OCI-LY1 (cell line): ENCODE data around the gene ZNF514.
A peak's percentile ranks its signal among the peaks of the same experiment; 100 is the strongest.

Experiments
- H2AFZ ChIP-seq: fragments of 200-600 bp; sonication (generic), shearing (Covaris generic); 2 replicates; pipeline ENCODE4 v1.6.0; 2014; ENCODE audit warnings: antibody characterized with exemption, mild to moderate bottlenecking, low read length
- H3F3A ChIP-seq: fragments of 200-600 bp; sonication (generic), shearing (Covaris generic); 2 replicates; pipeline ENCODE4 v1.6.0; 2014; ENCODE audit warnings: mild to moderate bottlenecking, antibody characterized with exemption, low read length, moderate library complexity; ENCODE audit not compliant: insufficient read depth
- H3K27ac ChIP-seq: fragments of 200-600 bp; sonication (generic); 2 replicates; pipeline ENCODE4 v1.5.1; 2014; ENCODE audit warnings: low read length, mixed run types, mild to moderate bottlenecking, low read depth; ENCODE audit not compliant: poor library complexity, severe bottlenecking
- H3K27me3 ChIP-seq: fragments of 200-600 bp; sonication (generic); 2 replicates; pipeline ENCODE4 v1.6.0; 2014; ENCODE audit warnings: antibody characterized with exemption, mild to moderate bottlenecking, low read length, moderate library complexity; ENCODE audit not compliant: insufficient read depth
- H3K36me3 ChIP-seq: fragments of 200-600 bp; sonication (generic); 2 replicates; pipeline ENCODE4 v1.6.1; 2014; ENCODE audit warnings: mild to moderate bottlenecking, antibody characterized with exemption, low read length, moderate library complexity, mixed read lengths; ENCODE audit not compliant: insufficient read depth
- H3K4me1 ChIP-seq: fragments of 200-600 bp; sonication (generic); 2 replicates; pipeline ENCODE4 v1.5.1; 2014; ENCODE audit warnings: mild to moderate bottlenecking, low read length, moderate library complexity; ENCODE audit not compliant: insufficient read depth, severe bottlenecking
- H3K4me2 ChIP-seq: fragments of 200-600 bp; sonication (generic), shearing (Covaris generic); 2 replicates; pipeline ENCODE4 v1.6.1; 2014; ENCODE audit warnings: low read length
- H3K4me3 ChIP-seq: fragments of 200-600 bp; sonication (generic); 2 replicates; pipeline ENCODE4 v1.5.1; 2014; ENCODE audit warnings: low read length, low read depth, mild to moderate bottlenecking, mixed read lengths; ENCODE audit not compliant: poor library complexity, severe bottlenecking
- H3K79me2 ChIP-seq: fragments of 200-600 bp; shearing (Covaris generic); 2 replicates; pipeline ENCODE4 v1.6.1; 2016; ENCODE audit warnings: mixed run types, low read length, mixed read lengths; ENCODE audit not compliant: insufficient read depth
- H3K9ac ChIP-seq: fragments of 200-600 bp; sonication (generic), shearing (Covaris generic); 2 replicates; pipeline ENCODE4 v1.6.1; 2014; ENCODE audit warnings: mild to moderate bottlenecking, low read length, mixed read lengths
- H3K9me2 ChIP-seq: fragments of 200-600 bp; sonication (generic), shearing (Covaris generic); 2 replicates; pipeline ENCODE4 v1.6.1; 2014; ENCODE audit warnings: low read depth, mild to moderate bottlenecking, low read length, mixed read lengths
- H3K9me3 ChIP-seq: fragments of 200-600 bp; shearing (Covaris generic); 2 replicates; pipeline ENCODE4 v1.6.1; 2014; ENCODE audit warnings: low read length, mixed read lengths
- H4K20me1 ChIP-seq: fragments of 200-600 bp; sonication (generic), shearing (Covaris generic); 2 replicates; pipeline ENCODE4 v1.6.0; 2016; ENCODE audit warnings: mild to moderate bottlenecking, low read length; ENCODE audit not compliant: insufficient read depth
- CTCF ChIP-seq: fragments of 200-600 bp; sonication (generic), shearing (Covaris generic); IDR thresholded peaks from 2 replicates; pipeline ENCODE4 v1.5.1; 2017; ENCODE audit warnings: mild to moderate bottlenecking, antibody characterized with exemption, low read length, moderate library complexity, mixed read lengths
- EZH2 ChIP-seq: fragments of 200-600 bp; sonication (generic), shearing (Covaris generic); IDR thresholded peaks from 2 replicates; pipeline ENCODE4 v1.8.0; 2017; ENCODE audit warnings: borderline replicate concordance, mixed run types, mild to moderate bottlenecking, antibody characterized with exemption, low read length, moderate library complexity, mixed read lengths

The ZNF514 gene

GRCh38 chr2:95159690-95160449, at the start of gene ZNF514:
Gene ZNF514, minus strand, starts transcription at chr2:95159848. Its CDS starts 6,595 bp downstream, at chr2:95153253.
- H3K27me3 ChIP-seq: no peaks in the 10 kb centered on the region

GRCh38 chr2:95208106-95208505, 48.5 kb upstream of the ZNF514 start:
- Histone ChIP-seq H2AFZ (peak overlapping the region; percentile 92), H3K9ac (peak overlapping the region; percentile 62; the same call in 1 of the 2 replicates)

More at GRCh38 chr2:95159690-95160449, at the start of gene ZNF514:
- peaks cover 4% of the 10 kb centered on the region; the same call in 1 of the 2 replicates for H3K9me3 ChIP-seq
- peak within 1 kb of the TSS; percentile 97 for H3K4me2 ChIP-seq
- H3K4me3 ChIP-seq: peak within 1 kb of the TSS; percentile 84
- H3K79me2 ChIP-seq: no peaks in the 10 kb centered on the region
- no peak for TF ChIP-seq CTCF
- no peak for TF ChIP-seq EZH2
- H3K9me2 ChIP-seq: no peaks in the 10 kb centered on the region
- H3K36me3 ChIP-seq: peaks cover 7% of the 10 kb centered on the region
- H3F3A ChIP-seq: no peaks in the 10 kb centered on the region
- peak within 1 kb of the TSS; percentile 92 for H3K9ac ChIP-seq
- H2AFZ ChIP-seq: 0 out of 2 replicates have a peak within 1 kb of the TSS, but pooled peaks have one; percentile 35
- no peaks in the 10 kb centered on the region for H4K20me1 ChIP-seq
- peak within 1 kb of the TSS; percentile 29 for H3K27ac ChIP-seq
- H3K4me1 ChIP-seq: peaks cover 31% of the 10 kb centered on the region

More at GRCh38 chr2:95208106-95208505, 48.5 kb upstream of the ZNF514 start:
- peaks cover 32% of the 10 kb centered on the region for H3K9me3 ChIP-seq
- H3K79me2 ChIP-seq: no peaks in the 10 kb centered on the region
- no peak overlapping the region for H3K27ac ChIP-seq
- no peaks in the 10 kb centered on the region for H3K9me2 ChIP-seq
- no peaks in the 10 kb centered on the region for H4K20me1 ChIP-seq
- H3F3A ChIP-seq: no peaks in the 10 kb centered on the region
- TF ChIP-seq EZH2 (no peak), CTCF (no peak)
- H3K36me3 ChIP-seq: peaks cover 35% of the 10 kb centered on the region
- H3K4me3 ChIP-seq: peak overlapping the region; percentile 69
- H3K4me2 ChIP-seq: peak overlapping the region; percentile 83
- H3K27me3 ChIP-seq: no peaks in the 10 kb centered on the region
- H3K4me1 ChIP-seq: peaks cover 13% of the 10 kb centered on the region
